Measurements from ENCODE around the gene CXCL12.

GRCh38 chr10:44404741-44405437 is 20.0 kb upstream of the CXCL12 start:
- TF ChIP-seq CTCF (IDR thresholded peaks at IDR 0.05; ENCODE audit: insufficient read depth, low read length) (no peak), REST (IDR thresholded peaks at IDR 0.05; ENCODE audit: insufficient replicate concordance, low read depth) (no peak), POLR2AphosphoS5 (IDR thresholded peaks at IDR 0.05; ENCODE audit: low read depth) (no peak), GABPA (IDR thresholded peaks at IDR 0.05; ENCODE audit: low read depth) (no peak), SPI1 (IDR thresholded peaks at IDR 0.05; ENCODE audit: borderline replicate concordance, low read depth) (no peak)
